ENCODE data around the gene HSD11B2.

The HSD11B2 gene

GRCh38 chr16:67463691-67464090, 32.8 kb downstream of the HSD11B2 start:
- no peak for DNase-seq (ENCODE audit: low spot score)
- no peak for TF ChIP-seq CTCF (IDR thresholded peaks at IDR 0.05; ENCODE audit: borderline replicate concordance, control extremely low read depth, extremely low read depth, insufficient read depth, missing control alignments)
- in situ Hi-C loops (cut with MboI; ENCODE audit: low sequenced_read_pairs, unreplicated experiment): no loop called here

- TF ChIP-seq CTCF (IDR thresholded peaks at IDR 0.05; ENCODE audit: borderline replicate concordance, control extremely low read depth, extremely low read depth, insufficient read depth, missing control alignments): no peak
- DNase-seq (ENCODE audit: low spot score): no peak
- in situ Hi-C loops (cut with MboI; ENCODE audit: low sequenced_read_pairs, unreplicated experiment): no loop called here
Observed at GRCh38 chr16:67464565-67464964, 33.6 kb downstream of the HSD11B2 start.

GRCh38 chr16:67466581-67466980, 35.7 kb downstream of the HSD11B2 start:
- in situ Hi-C loops (cut with MboI; ENCODE audit: low sequenced_read_pairs, unreplicated experiment): no loop called here
- no peak for DNase-seq (ENCODE audit: low spot score)
- no peak for TF ChIP-seq CTCF (IDR thresholded peaks at IDR 0.05; ENCODE audit: borderline replicate concordance, control extremely low read depth, extremely low read depth, insufficient read depth, missing control alignments)

- no peak for DNase-seq (ENCODE audit: low spot score)
- in situ Hi-C loops (cut with MboI; ENCODE audit: low sequenced_read_pairs, unreplicated experiment): no loop called here
Observed at GRCh38 chr16:67468731-67469130, 37.8 kb downstream of the HSD11B2 start.

GRCh38 chr16:67470359-67470758, 39.4 kb downstream of the HSD11B2 start:
- no peak for TF ChIP-seq CTCF (IDR thresholded peaks at IDR 0.05; ENCODE audit: borderline replicate concordance, control extremely low read depth, extremely low read depth, insufficient read depth, missing control alignments)
- no peak for DNase-seq (ENCODE audit: low spot score)
- in situ Hi-C loops (cut with MboI; ENCODE audit: low sequenced_read_pairs, unreplicated experiment): no loop called here

More at GRCh38 chr16:67468731-67469130, 37.8 kb downstream of the HSD11B2 start:
- TF ChIP-seq CTCF (IDR thresholded peaks at IDR 0.05; ENCODE audit: borderline replicate concordance, control extremely low read depth, extremely low read depth, insufficient read depth, missing control alignments): no peak

GRCh38 chr16:67471758-67472384, 41.0 kb downstream of the HSD11B2 start:
- in situ Hi-C loops (cut with MboI; ENCODE audit: low sequenced_read_pairs, unreplicated experiment): no loop called here
- no peak for TF ChIP-seq CTCF (IDR thresholded peaks at IDR 0.05; ENCODE audit: borderline replicate concordance, control extremely low read depth, extremely low read depth, insufficient read depth, missing control alignments)
- DNase-seq (ENCODE audit: low spot score): no peak
